HG02759 (cell line): ENCODE measurements around the gene DBP.
"Not testable (repeated sequence)": the region's sequence is repeated elsewhere in the genome, so short reads cannot be mapped to it uniquely, and the experiment has no call there.

Experiments
- ATAC-seq: cut with Tn5 transposase; IDR thresholded peaks from one replicate; pipeline ENCODE4 v1.9.1; 2021; ENCODE audit warnings: mild to moderate bottlenecking, moderate library complexity; ENCODE audit not compliant: unreplicated experiment

DBP gene

GRCh38 chr19:48641850-48642249 is 4.7 kb upstream of the DBP start:
- ATAC-seq: no peak

- ATAC-seq: no peak
Measured at GRCh38 chr19:48639483-48640375, 2.5 kb upstream of the DBP start.

- no peak for ATAC-seq
Measured at GRCh38 chr19:48638831-48639381, 1.7 kb upstream of the DBP start.

GRCh38 chr19:48637948-48638830 is 1.0 kb upstream of the DBP start:
- peak; percentile 14 for ATAC-seq

- peak; percentile 77 for ATAC-seq
Measured at GRCh38 chr19:48637449-48637947, 319 bp upstream of the DBP start.

- no peak for ATAC-seq
Measured at GRCh38 chr19:48635966-48636858, 967 bp downstream of the DBP start.

- peak; percentile 18 for ATAC-seq
Measured at GRCh38 chr19:48635263-48635965, 1.8 kb downstream of the DBP start.

- ATAC-seq: peak; percentile 43
Measured at GRCh38 chr19:48634424-48635262, 2.5 kb downstream of the DBP start.

GRCh38 chr19:48634036-48634342 is 3.2 kb downstream of the DBP start:
- no peak for ATAC-seq

GRCh38 chr19:48633148-48634035 is 3.8 kb downstream of the DBP start:
- no peak for ATAC-seq

GRCh38 chr19:48632692-48633147 is 4.5 kb downstream of the DBP start:
- ATAC-seq: no peak

- not testable (repeated sequence) for ATAC-seq
Measured at GRCh38 chr19:48632286-48632685, 4.9 kb downstream of the DBP start.

GRCh38 chr19:48631225-48631624 is 6.0 kb downstream of the DBP start:
- no peak for ATAC-seq

- ATAC-seq: no peak
Measured at GRCh38 chr19:48630296-48631063, 6.7 kb downstream of the DBP start.

GRCh38 chr19:48629599-48630295 is 7.4 kb downstream of the DBP start:
- ATAC-seq: no peak

- no peak for ATAC-seq
Measured at GRCh38 chr19:48629297-48629598, 7.9 kb downstream of the DBP start.
